IMR-90 (cell line): Measurements from ENCODE around the gene CYP2W1. TPM values are rescaled to one million over a fixed set of nuclear protein-coding genes. Genes with fewer than 3 reads are reported as not detected.

Source experiments
- ATAC-seq: fragments of 200-7000 bp; cut with Tn5 transposase; 2 replicates; pipeline ENCODE4 v1.9.1; 2020; ENCODE audit warnings: low read depth, mild to moderate bottlenecking, moderate library complexity
- BruUV-seq: library from RNA; stranded (reverse); fragments of 400-500 nt; replicated peaks from 2 replicates; lab custom pipeline; 2021; lab: Mats Ljungman, UMichigan
- CTCF ChIA-PET: fragments of 300-600 bp; formaldehyde crosslinking; extraction: SDS; loops from one replicate; lab custom pipeline; 2021; ENCODE audit warnings: antibody characterized with exemption; lab: Yijun Ruan, JAX
- POLR2A ChIA-PET: fragments of 300-600 bp; sonication (Branson Sonifier 250); formaldehyde crosslinking; loops from one replicate; lab custom pipeline; 2022; ENCODE audit warnings: antibody characterized with exemption; ENCODE audit not compliant: unreplicated experiment; lab: Charles Lee
- DNase-seq: peaks from one replicate; pipeline ENCODE4 v3.0.0; 2013
- H2AFZ ChIP-seq: replicated peaks from 2 replicates; pipeline ENCODE3; 2013; ENCODE audit warnings: low read length, mild to moderate bottlenecking; ENCODE audit not compliant: poor library complexity
- H2AK5ac ChIP-seq: 2 replicates; pipeline ENCODE4 v1.6.1; 2013; ENCODE audit warnings: low read depth, low read length, inconsistent platforms
- H2AK9ac ChIP-seq: replicated peaks from 2 replicates; pipeline ENCODE3; 2013; ENCODE audit warnings: mild to moderate bottlenecking, low read depth, low read length, moderate library complexity; ENCODE audit not compliant: poor library complexity
- H2BK120ac ChIP-seq: 2 replicates; pipeline ENCODE4 v1.6.1; 2013; ENCODE audit warnings: low read depth, low read length, inconsistent platforms
- H2BK15ac ChIP-seq: 3 replicates; pipeline ENCODE4 v1.6.1; 2013; ENCODE audit warnings: low read depth, low read length, inconsistent platforms
- H2BK20ac ChIP-seq: 2 replicates; pipeline ENCODE4 v1.6.1; 2013; ENCODE audit warnings: low read depth, mild to moderate bottlenecking, inconsistent platforms, low read length, moderate library complexity
- H2BK5ac ChIP-seq: 2 replicates; pipeline ENCODE4 v1.6.1; 2013; ENCODE audit warnings: mild to moderate bottlenecking, low read depth, low read length, inconsistent platforms; ENCODE audit not compliant: poor library complexity, severe bottlenecking
- H3K14ac ChIP-seq: replicated peaks from 2 replicates; pipeline ENCODE4 v1.6.1; 2013; ENCODE audit warnings: low read depth, low read length, inconsistent platforms
- H3K18ac ChIP-seq: 2 replicates; pipeline ENCODE4 v1.6.1; 2013; ENCODE audit warnings: low read depth, low read length, control low read depth
- H3K23ac ChIP-seq: 2 replicates; pipeline ENCODE4 v1.6.1; 2013; ENCODE audit warnings: low read depth, low read length, inconsistent platforms
- H3K27ac ChIP-seq: 2 replicates; pipeline ENCODE4 v1.5.1; 2013; ENCODE audit warnings: mild to moderate bottlenecking, control low read depth, low read length; ENCODE audit not compliant: insufficient read depth
- H3K27me3 ChIP-seq: 2 replicates; pipeline ENCODE4 v1.6.1; 2013; ENCODE audit warnings: low read length; ENCODE audit not compliant: control insufficient read depth, insufficient read depth
- H3K36me3 ChIP-seq: 2 replicates; pipeline ENCODE4 v1.6.1; 2013; ENCODE audit warnings: low read length, mixed read lengths; ENCODE audit not compliant: control insufficient read depth, insufficient read depth
- H3K4ac ChIP-seq: 2 replicates; pipeline ENCODE4 v1.6.1; 2013; ENCODE audit warnings: low read depth, low read length, inconsistent platforms
- H3K4me1 ChIP-seq: 2 replicates; pipeline ENCODE4 v1.6.1; 2013; ENCODE audit warnings: low read length, mixed read lengths; ENCODE audit not compliant: control insufficient read depth, insufficient read depth
- H3K4me2 ChIP-seq: 2 replicates; pipeline ENCODE4 v1.6.1; 2013; ENCODE audit warnings: low read depth, mild to moderate bottlenecking, control low read depth, low read length, moderate library complexity
- H3K4me3 ChIP-seq: 2 replicates; pipeline ENCODE4 v1.5.1; 2013; ENCODE audit warnings: low read depth, mild to moderate bottlenecking, control low read depth, low read length, moderate library complexity; ENCODE audit not compliant: insufficient read depth
- H3K56ac ChIP-seq: 2 replicates; pipeline ENCODE4 v1.6.1; 2013; ENCODE audit warnings: low read length, inconsistent platforms; ENCODE audit not compliant: insufficient read depth; ENCODE audit errors: extremely low read depth
- H3K79me1 ChIP-seq, 2 experiments: 2 replicates each; pipeline ENCODE4 v1.6.1; 2013; ENCODE audit warnings: low read length in 2 of 2, inconsistent platforms in 1 of 2, low read depth in 1 of 2
- H3K9ac ChIP-seq: 2 replicates; pipeline ENCODE4 v1.6.1; 2013; ENCODE audit warnings: low read depth, low read length, control low read depth
- H3K9me1 ChIP-seq: 2 replicates; pipeline ENCODE4 v1.6.1; 2013; ENCODE audit warnings: low read length, inconsistent platforms; ENCODE audit not compliant: insufficient read depth
- H3K9me3 ChIP-seq: 2 replicates; pipeline ENCODE4 v1.6.1; 2013; ENCODE audit warnings: low read length; ENCODE audit not compliant: control insufficient read depth, insufficient read depth
- H4K20me1 ChIP-seq: 2 replicates; pipeline ENCODE4 v1.6.1; 2013; ENCODE audit warnings: low read length, inconsistent platforms; ENCODE audit not compliant: insufficient read depth
- H4K5ac ChIP-seq: 2 replicates; pipeline ENCODE4 v1.6.1; 2013; ENCODE audit warnings: mild to moderate bottlenecking, low read depth, low read length, control low read depth
- H4K8ac ChIP-seq, 2 experiments: 2 replicates each; pipeline ENCODE4 v1.6.1; 2013; ENCODE audit warnings: low read depth in 2 of 2, low read length in 2 of 2, control low read depth in 1 of 2, inconsistent platforms in 1 of 2
- H4K91ac ChIP-seq: 2 replicates; pipeline ENCODE4 v1.6.1; 2013; ENCODE audit warnings: low read depth, low read length, inconsistent platforms; ENCODE audit not compliant: insufficient read depth
- BHLHE40 ChIP-seq: fragments of 150-350 bp; IDR thresholded peaks from 2 replicates; pipeline ENCODE4 v1.6.1; 2016; ENCODE audit warnings: mild to moderate bottlenecking, low read depth, low read length
- CEBPB ChIP-seq: IDR thresholded peaks from 2 replicates; pipeline ENCODE4 v1.6.1; 2012; ENCODE audit warnings: low read depth, low read length, improper control_type of control experiment
- CHD1 ChIP-seq: IDR thresholded peaks from 2 replicates; pipeline ENCODE4 v1.6.1; 2012; ENCODE audit warnings: low read depth, low read length, improper control_type of control experiment
- MAFK ChIP-seq: IDR thresholded peaks from 2 replicates; pipeline ENCODE4 v1.6.1; 2012; ENCODE audit warnings: low read depth, low read length, improper control_type of control experiment
- MXI1 ChIP-seq: IDR thresholded peaks from 2 replicates; pipeline ENCODE4 v1.6.1; 2012; ENCODE audit warnings: low read depth, mild to moderate bottlenecking, low read length, moderate library complexity, borderline replicate concordance
- NFE2L2 ChIP-seq: fragments of 150-350 bp; IDR thresholded peaks from 2 replicates; pipeline ENCODE4 v1.6.1; 2016; ENCODE audit warnings: low read depth, mild to moderate bottlenecking, low read length
- RFX5 ChIP-seq: IDR thresholded peaks from 2 replicates; pipeline ENCODE4 v1.8.0; 2012; ENCODE audit warnings: low read depth, mild to moderate bottlenecking, low read length, moderate library complexity
- WGBS, 2 experiments: methylation state at CpG; one replicate each; pipeline versions ENCODE4 v1.1.5 to v1.1.7; 2013; ENCODE audit warnings: missing lambda C conversion rate in 2 of 2; ENCODE audit not compliant: insufficient read length in 1 of 2; ENCODE audit errors: extremely low coverage in 2 of 2; 5-methylcytosine and 5-hydroxymethylcytosine counted together
- dilution Hi-C: fragments of 300-500 bp; cut with HindIII; formaldehyde crosslinking; loops from one replicate; pipeline ENCODE4 v1.14.3; 2018; ENCODE audit warnings: low sequenced_read_pairs; ENCODE audit not compliant: unreplicated experiment
- in situ Hi-C: fragments of 300-500 bp; cut with MboI; formaldehyde crosslinking; loops from 3 replicates; pipeline ENCODE4 v1.14.3; 2019; ENCODE audit warnings: low sequenced_read_pairs, inconsistent platforms, mixed read lengths
- intact Hi-C: fragments of 100-400 bp; cut with micrococcal nuclease; formaldehyde crosslinking; loops from 2 replicates; pipeline ENCODE4 v1.10.0; 2022
- polyA plus RNA-seq, 3 experiments: library from polyadenylated mRNA; depleted of rRNA; stranded (reverse); fragments of >200 nt; gene quantifications; 2 replicates each; pipeline ENCODE4 v1.2.3, GENCODE V29; 2012; ENCODE audit warnings: low replicate concordance in 1 of 3
- total RNA-seq: library from RNA; depleted of rRNA; stranded (reverse); fragments of >200 nt; gene quantifications from 2 replicates; pipeline ENCODE4 v1.2.3, GENCODE V29; 2012
- TF ChIP-seq, protein P1 (sequence below): fragments of 150-350 bp; IDR thresholded peaks from 2 replicates; pipeline ENCODE4 v1.6.1; 2016; ENCODE audit warnings: low read depth, mild to moderate bottlenecking, low read length, moderate library complexity, borderline replicate concordance
- TF ChIP-seq, protein P2 (sequence below): fragments of 150-350 bp; IDR thresholded peaks from 2 replicates; pipeline ENCODE4 v1.6.1; 2017; ENCODE audit warnings: mild to moderate bottlenecking, antibody characterized with exemption, low read length, low read depth

Gene CYP2W1
- total and polyA plus RNA-seq, 2 of the 4 experiments (the other 2 are of a cell fraction) = not detected

GRCh38 chr7:935164-935873 is 47.7 kb upstream of the CYP2W1 start:
- no peak overlapping the region for H2AFZ ChIP-seq
- H2BK20ac ChIP-seq = no peak overlapping the region
- H4K91ac ChIP-seq = no peak overlapping the region
- no peaks in the 10 kb centered on the region for H3K9me3 ChIP-seq
- no peaks in the 10 kb centered on the region for H3K4me1 ChIP-seq
- no peak overlapping the region for H4K8ac ChIP-seq
- POLR2A ChIA-PET = no interaction called here
- ATAC-seq = no peak
- WGBS, 2 experiments = 61% methylated on average over 22 of the region's 46 CpGs; no CpG with 5 or more reads in 1 of the 2 experiments
- intact Hi-C loops (no loop called here), in situ Hi-C loops (no loop called here), dilution Hi-C loops (no loop called here)
- H4K20me1 ChIP-seq = no peaks in the 10 kb centered on the region
- H3K36me3 ChIP-seq = no peaks in the 10 kb centered on the region
- DNase-seq = no peak
- H2AK9ac ChIP-seq = no peak overlapping the region
- no peak overlapping the region for H3K4me3 ChIP-seq
- no peak overlapping the region for H3K23ac ChIP-seq
- no peaks in the 10 kb centered on the region for H3K79me1 ChIP-seq
- BruUV-seq = no TSS peak
- no peak overlapping the region for H3K27ac ChIP-seq
- H3K9me1 ChIP-seq = no peaks in the 10 kb centered on the region
- no peak overlapping the region for H4K5ac ChIP-seq
- no peak overlapping the region for H2BK15ac ChIP-seq
- no peaks in the 10 kb centered on the region; the same call in none of the 2 replicates for H3K27me3 ChIP-seq
- no peak overlapping the region for H3K4ac ChIP-seq
- no peak overlapping the region for H3K14ac ChIP-seq
- no peak for TF ChIP-seq RFX5
- no peak for TF ChIP-seq MXI1
- TF ChIP-seq, protein P1, sequence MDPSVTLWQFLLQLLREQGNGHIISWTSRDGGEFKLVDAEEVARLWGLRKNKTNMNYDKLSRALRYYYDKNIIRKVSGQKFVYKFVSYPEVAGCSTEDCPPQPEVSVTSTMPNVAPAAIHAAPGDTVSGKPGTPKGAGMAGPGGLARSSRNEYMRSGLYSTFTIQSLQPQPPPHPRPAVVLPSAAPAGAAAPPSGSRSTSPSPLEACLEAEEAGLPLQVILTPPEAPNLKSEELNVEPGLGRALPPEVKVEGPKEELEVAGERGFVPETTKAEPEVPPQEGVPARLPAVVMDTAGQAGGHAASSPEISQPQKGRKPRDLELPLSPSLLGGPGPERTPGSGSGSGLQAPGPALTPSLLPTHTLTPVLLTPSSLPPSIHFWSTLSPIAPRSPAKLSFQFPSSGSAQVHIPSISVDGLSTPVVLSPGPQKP = no peak
- TF ChIP-seq NFE2L2 = no peak
- TF ChIP-seq, protein P2, sequence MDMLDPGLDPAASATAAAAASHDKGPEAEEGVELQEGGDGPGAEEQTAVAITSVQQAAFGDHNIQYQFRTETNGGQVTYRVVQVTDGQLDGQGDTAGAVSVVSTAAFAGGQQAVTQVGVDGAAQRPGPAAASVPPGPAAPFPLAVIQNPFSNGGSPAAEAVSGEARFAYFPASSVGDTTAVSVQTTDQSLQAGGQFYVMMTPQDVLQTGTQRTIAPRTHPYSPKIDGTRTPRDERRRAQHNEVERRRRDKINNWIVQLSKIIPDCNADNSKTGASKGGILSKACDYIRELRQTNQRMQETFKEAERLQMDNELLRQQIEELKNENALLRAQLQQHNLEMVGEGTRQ = no peak
- no peak for TF ChIP-seq CHD1
- TF ChIP-seq MAFK = no peak
- no peak for TF ChIP-seq BHLHE40
- no peak for TF ChIP-seq CEBPB
- H2BK5ac ChIP-seq = no peak overlapping the region
- CTCF ChIA-PET = no interaction called here
- no peak overlapping the region for H3K18ac ChIP-seq
- no peak overlapping the region for H3K4me2 ChIP-seq
- no peak overlapping the region for H2AK5ac ChIP-seq
- H2BK120ac ChIP-seq = no peak overlapping the region
- no peak overlapping the region for H3K9ac ChIP-seq
- H3K56ac ChIP-seq = no peak overlapping the region
